ENCODE measurements around the gene UBE2L5. TPM values are rescaled to one million over a fixed set of nuclear protein-coding genes. Genes with fewer than 3 reads are reported as not detected.

Gene UBE2L5
- total RNA-seq, 3 donors from 2014 or later = 0.98 to 1.3 TPM; not detected in 1

GRCh38 chr13:30391956-30392680, 30.2 kb upstream of the UBE2L5 start:
- Histone ChIP-seq H3K27ac (no peak overlapping the region), H3K4me3 (no peak overlapping the region), H3K4me1 (peaks cover 0 to 11% of the 10 kb centered on the region in 2 donors), H3K27me3 (no peaks in the 10 kb centered on the region), H3K9me3 (no peaks in the 10 kb centered on the region), H3K36me3 (no peaks in the 10 kb centered on the region)
- TF ChIP-seq POLR2AphosphoS5 (IDR thresholded peaks at IDR 0.05) (no peak), POLR2A (IDR thresholded peaks at IDR 0.05) (no peak)
- TF ChIP-seq, protein P1, sequence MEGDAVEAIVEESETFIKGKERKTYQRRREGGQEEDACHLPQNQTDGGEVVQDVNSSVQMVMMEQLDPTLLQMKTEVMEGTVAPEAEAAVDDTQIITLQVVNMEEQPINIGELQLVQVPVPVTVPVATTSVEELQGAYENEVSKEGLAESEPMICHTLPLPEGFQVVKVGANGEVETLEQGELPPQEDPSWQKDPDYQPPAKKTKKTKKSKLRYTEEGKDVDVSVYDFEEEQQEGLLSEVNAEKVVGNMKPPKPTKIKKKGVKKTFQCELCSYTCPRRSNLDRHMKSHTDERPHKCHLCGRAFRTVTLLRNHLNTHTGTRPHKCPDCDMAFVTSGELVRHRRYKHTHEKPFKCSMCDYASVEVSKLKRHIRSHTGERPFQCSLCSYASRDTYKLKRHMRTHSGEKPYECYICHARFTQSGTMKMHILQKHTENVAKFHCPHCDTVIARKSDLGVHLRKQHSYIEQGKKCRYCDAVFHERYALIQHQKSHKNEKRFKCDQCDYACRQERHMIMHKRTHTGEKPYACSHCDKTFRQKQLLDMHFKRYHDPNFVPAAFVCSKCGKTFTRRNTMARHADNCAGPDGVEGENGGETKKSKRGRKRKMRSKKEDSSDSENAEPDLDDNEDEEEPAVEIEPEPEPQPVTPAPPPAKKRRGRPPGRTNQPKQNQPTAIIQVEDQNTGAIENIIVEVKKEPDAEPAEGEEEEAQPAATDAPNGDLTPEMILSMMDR (IDR thresholded peaks at IDR 0.05) = no peak
- intact Hi-C loops (cut with DNase I; ENCODE audit: low total_unique reads) = no loop called here
- DNase-seq (ENCODE audit: low spot score in 2 of 2) = no peak

GRCh38 chr13:30392681-30393045, 29.6 kb upstream of the UBE2L5 start:
- intact Hi-C loops (cut with DNase I; ENCODE audit: low total_unique reads) = no loop called here
- no peaks in the 10 kb centered on the region for H3K9me3 ChIP-seq
- no peaks in the 10 kb centered on the region for H3K27me3 ChIP-seq
- TF ChIP-seq POLR2A (IDR thresholded peaks at IDR 0.05) = no peak
- TF ChIP-seq POLR2AphosphoS5 (IDR thresholded peaks at IDR 0.05) = no peak
- DNase-seq (ENCODE audit: low spot score in 2 of 2) = no peak
- peaks cover 0 to 11% of the 10 kb centered on the region in 2 donors for H3K4me1 ChIP-seq
- H3K4me3 ChIP-seq = no peak overlapping the region
- no peaks in the 10 kb centered on the region for H3K36me3 ChIP-seq
- no peak overlapping the region for H3K27ac ChIP-seq

- intact Hi-C loops (cut with DNase I; ENCODE audit: low total_unique reads) = no loop called here
- Histone ChIP-seq H3K9me3 (no peaks in the 10 kb centered on the region), H3K4me3 (peak overlapping the region; percentile 45 to 73 (median 64)), H3K27ac (peak overlapping the region; percentile 93 to 98), H3K27me3 (no peaks in the 10 kb centered on the region), H3K36me3 (no peaks in the 10 kb centered on the region), H3K4me1 (peaks cover 0 to 2% of the 10 kb centered on the region in 2 donors)
- no peak for DNase-seq (ENCODE audit: low spot score in 2 of 2)
- TF ChIP-seq POLR2AphosphoS5 (IDR thresholded peaks at IDR 0.05) (no peak), POLR2A (IDR thresholded peaks at IDR 0.05) (no peak)
- TF ChIP-seq, protein P1 (IDR thresholded peaks at IDR 0.05) = peak in 1 of 3 donors; percentile 7
These were observed 27.5 kb upstream of the UBE2L5 start for GRCh38 chr13:30394751-30395191.

DNA sequence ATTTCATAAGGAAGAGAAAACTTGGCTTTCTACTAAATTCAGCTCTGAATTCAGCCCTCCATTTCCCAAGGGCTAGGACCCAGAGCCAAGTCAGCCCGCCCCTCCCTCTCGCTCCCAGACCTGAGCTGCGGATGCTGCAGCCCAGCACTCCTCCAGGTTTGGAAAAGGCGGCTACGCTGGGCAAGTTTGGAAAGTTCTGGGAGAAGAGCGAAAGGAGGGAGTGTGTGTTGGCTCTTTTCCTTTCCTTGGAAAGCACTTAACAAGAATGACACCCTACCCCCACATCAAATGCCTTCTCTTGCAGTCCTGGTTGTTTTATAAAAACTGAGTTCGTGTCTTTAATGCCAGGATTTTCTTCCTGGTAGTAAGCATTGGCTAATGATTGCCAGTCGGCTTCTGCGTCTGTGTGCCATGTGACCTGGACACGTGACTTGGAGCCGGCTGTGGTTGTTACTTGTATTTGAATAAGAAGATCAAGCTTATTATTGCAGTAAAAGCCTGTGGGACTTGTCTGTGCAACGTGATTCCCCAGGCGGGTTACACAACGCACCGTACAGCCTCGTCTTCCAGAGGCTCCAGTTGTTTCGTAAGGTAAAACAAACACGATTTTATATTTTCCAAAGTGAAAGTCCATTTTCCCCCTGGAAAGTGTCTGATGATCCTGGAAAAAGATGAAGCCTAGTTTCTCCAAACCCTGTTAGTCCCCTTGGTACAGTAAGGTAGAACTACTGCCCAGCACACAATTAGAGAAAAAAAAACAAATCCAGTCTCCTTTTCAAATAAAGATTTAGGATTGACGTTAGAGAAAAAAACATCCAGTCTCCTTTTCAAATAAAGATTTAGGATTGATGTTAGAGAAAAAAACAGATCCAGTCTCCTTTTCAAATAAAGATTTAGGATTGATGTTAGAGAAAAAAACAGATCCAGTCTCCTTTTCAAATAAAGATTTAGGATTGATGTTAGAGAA, 26.8 kb upstream of the UBE2L5 start:
- H3K4me1 ChIP-seq = no peaks in the 10 kb centered on the region
- intact Hi-C loops (cut with DNase I; ENCODE audit: low total_unique reads) = no loop called here
- H3K9me3 ChIP-seq = no peaks in the 10 kb centered on the region
- peak overlapping the region; percentile 93 to 98 for H3K27ac ChIP-seq
- TF ChIP-seq, protein P1 (IDR thresholded peaks at IDR 0.05) = peak in 1 of 3 donors; percentile 1
- TF ChIP-seq POLR2AphosphoS5 (IDR thresholded peaks at IDR 0.05) (peak; percentile 82 to 93 (median 91)), POLR2A (IDR thresholded peaks at IDR 0.05) (peak; percentile 66)
- H3K36me3 ChIP-seq = no peaks in the 10 kb centered on the region
- H3K27me3 ChIP-seq = no peaks in the 10 kb centered on the region
- peak; percentile 94 to 97 for DNase-seq (ENCODE audit: low spot score in 2 of 2)
- peak overlapping the region; percentile 45 to 73 (median 64) for H3K4me3 ChIP-seq

DNA sequence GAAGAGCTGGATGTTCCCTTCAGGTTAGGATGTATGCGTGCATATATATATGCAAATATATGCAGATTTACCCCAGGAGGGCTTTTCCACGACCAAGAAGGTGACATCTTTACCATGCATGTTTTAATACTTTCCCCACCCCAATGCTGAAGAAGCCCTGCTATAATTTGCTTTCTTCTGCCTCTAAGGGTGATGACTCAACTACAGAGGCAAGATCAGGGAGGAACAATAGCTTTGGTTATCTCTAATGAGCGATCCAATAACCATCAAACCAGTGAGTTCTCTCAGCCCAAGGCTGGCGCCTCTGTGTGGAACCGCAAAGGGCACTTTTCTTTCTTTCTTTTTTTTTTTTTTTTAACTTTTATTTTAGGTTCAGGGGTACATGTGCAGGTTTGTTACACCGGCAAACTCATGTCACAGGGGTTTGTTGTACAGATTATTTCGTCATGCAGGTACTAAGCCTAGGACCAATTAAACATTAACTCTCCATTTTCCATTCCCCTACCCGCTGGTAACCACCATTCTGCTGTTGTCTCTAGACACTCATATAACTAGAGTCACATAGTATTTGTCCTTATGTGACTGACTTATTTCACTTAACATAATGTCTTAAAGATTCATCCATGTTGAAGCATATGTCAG, 25.7 kb upstream of the UBE2L5 start:
- H3K9me3 ChIP-seq = no peaks in the 10 kb centered on the region
- intact Hi-C loops (cut with DNase I; ENCODE audit: low total_unique reads) = no loop called here
- no peak overlapping the region for H3K4me3 ChIP-seq
- DNase-seq (ENCODE audit: low spot score in 2 of 2) = no peak
- H3K36me3 ChIP-seq = no peaks in the 10 kb centered on the region
- TF ChIP-seq POLR2AphosphoS5 (IDR thresholded peaks at IDR 0.05) = no peak
- TF ChIP-seq, protein P1 (IDR thresholded peaks at IDR 0.05) = no peak
- TF ChIP-seq POLR2A (IDR thresholded peaks at IDR 0.05) = no peak
- peak overlapping the region in 1 of 2 donors; percentile 98 for H3K27ac ChIP-seq
- H3K4me1 ChIP-seq = no peaks in the 10 kb centered on the region
- H3K27me3 ChIP-seq = no peaks in the 10 kb centered on the region
